Urothelium cell line (cell line): ENCODE results near the gene SAE1.

Experiments used
- DNase-seq: peaks from one replicate; pipeline ENCODE4 v3.0.0; 2011; ENCODE audit warnings: low spot score, mixed read lengths
- FAIRE-seq: peaks from 2 replicates; lab custom pipeline; 2011; peaks lifted over from hg19 to GRCh38; lab: Jason Lieb, UNC

The SAE1 gene

DNA sequence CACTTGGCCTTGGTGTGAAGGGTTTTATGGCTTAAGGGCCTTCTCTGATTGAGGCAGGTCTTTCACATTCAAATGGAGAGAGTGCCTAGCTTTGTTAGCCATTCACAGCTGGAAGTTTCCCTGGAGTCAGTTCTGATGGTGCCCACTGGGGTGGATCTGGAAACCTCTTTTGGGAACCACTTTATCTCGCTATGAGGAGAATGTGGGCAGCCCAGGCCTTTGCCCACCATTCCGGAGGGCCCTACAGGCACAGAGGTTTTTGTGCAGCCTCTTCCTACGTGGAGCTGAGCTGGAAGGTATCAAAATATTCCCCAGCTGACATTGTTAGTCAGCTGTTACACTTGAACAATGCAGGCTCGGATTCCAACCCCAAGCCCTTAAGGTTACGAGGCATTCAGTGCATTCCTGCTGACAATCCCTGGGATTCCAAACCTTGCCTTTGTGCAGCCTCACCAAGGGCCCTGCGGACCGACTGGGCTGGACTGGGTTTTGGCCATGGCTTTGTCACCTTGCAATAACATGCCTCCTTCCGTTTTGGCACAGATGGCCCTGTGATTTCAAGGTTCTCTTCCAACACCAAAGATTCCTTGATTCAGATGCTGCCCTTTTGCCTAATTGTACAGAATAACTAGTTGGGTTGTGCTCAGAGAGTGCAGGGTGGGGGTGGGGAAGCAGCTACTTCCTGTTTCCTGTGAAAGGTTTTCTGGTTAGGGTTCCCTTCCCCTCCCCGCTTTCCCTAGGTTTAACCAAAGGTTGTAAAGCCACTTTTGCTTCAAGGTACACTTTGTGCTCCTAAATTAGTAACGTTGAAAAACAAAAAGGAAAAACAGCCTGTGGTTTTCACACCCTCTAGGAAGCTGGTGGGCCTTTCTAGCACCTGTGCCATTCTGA is 27.0 kb downstream of the SAE1 start:
- no peak for DNase-seq
- no peak for FAIRE-seq

- FAIRE-seq = no peak
- no peak for DNase-seq
These were observed 27.7 kb downstream of the SAE1 start for GRCh38 chr19:47158367-47158791.

DNA sequence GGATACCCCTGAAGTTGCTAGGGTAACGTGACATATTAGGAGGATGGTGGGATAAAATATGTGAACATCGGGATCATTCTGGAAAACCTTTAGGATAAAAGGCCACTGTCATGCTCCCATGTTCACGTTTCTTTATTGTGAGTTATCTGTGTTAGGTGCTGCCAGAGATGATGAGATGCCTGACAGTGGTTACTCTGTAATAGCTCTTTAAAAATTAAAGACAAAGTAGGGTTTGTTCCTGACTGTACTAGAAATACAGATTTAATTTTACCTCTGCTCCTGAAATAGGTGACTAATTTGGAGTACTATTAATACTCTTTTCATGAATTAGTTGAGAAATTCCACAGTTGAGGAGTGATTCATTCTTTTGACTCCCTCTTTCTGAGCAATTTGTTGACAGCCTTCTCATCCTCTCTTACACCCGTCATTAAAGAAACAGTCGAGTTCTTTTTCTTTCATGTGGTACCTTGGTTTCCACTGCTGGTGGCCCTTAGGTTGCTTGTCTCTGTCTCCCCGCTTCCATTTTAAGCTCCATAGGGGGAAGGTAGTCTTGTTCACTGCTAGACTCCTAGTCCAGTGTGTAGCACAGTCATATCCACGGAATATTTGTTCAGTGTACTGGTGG is 28.4 kb downstream of the SAE1 start:
- no peak for FAIRE-seq

GRCh38 chr19:47161876-47162489 is 31.3 kb downstream of the SAE1 start:
- DNase-seq (no peak), FAIRE-seq (no peak)

More for the DNA sequence above, 28.4 kb downstream of the SAE1 start:
- DNase-seq = no peak

DNA sequence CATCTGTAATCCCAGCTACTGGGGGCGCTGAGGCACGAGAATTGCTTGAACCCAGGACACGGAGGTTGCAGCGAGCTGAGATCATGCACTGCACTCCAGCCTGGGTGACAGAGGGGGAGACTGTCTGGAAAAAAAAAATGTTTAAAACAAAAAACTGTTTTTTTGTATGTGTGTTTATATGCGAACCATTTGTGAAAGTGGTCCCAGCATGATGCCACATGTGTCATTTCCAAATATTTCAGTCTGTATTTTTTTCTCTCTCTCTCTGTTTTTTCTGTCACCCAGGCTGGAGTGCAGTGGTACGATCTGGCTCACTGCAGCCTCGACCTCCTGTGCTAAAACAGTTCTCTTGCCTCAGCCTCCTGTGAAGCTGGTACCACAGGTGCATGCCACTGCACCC is 37.4 kb downstream of the SAE1 start:
- DNase-seq = no peak
- FAIRE-seq = no peak

DNA sequence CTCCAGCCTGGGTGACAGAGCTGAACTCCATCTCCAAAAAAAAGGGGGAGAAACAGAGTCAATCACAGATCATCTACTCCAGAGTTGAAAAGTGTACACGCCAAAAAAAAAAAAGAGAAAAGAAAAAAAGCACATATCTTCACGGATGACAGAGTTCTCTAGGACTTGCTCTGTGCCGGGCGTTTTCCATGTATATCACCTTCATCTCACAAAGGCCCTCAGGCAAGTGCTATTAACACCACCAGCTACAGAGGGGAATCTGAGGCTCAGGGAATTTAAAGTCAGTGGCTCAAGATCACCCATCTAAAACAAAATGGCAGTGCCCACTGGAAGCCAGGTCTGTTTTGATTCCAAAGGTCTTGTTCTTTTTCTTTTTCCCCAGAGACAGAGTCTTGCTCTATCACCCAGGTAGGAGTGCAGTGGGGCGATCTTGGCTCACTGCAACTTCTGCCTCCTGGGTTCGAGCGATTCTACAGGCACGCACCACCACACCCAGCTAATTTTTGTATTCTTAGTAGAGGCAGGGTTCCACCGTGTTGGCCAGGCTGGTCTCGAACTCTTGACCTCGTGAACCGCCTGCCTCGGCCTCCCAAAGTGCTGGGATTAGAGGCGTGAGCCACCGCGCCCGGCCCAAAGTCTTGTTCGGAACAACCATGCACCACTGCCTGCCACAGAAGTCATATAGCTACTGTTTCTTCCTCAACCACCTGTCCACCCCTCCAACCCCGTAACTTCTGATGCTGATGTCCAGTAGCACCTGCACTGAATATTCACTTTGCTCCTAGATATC is 42.2 kb downstream of the SAE1 start:
- no peak for DNase-seq

DNA sequence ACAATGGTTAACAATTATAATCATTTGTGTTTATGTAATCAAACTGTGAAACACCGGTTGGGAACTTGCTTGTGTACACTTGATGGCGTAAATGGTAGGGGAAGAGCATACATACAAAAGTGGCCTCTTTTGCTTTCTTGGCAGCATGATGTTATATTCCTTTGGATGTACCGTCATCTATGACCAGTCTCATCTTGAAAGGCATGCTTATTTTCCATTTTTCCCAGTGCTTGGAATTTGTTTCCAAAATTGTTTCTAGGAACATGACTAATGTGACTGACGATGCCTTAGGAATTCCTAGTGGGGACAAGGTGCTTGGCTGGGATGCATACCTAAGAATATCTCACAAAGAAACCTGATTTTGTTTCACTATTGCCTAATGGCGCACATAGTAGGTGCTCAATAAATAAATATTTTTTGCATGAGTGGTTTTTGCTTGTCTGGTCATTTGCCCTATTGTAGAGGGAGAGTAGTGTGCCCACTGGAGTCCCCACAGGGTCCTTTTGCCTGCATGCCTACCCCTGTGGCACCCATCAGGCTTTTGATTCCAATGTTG is 45.5 kb downstream of the SAE1 start:
- DNase-seq (no peak), FAIRE-seq (no peak)

More for the DNA sequence above, 42.2 kb downstream of the SAE1 start:
- FAIRE-seq = no peak

DNA sequence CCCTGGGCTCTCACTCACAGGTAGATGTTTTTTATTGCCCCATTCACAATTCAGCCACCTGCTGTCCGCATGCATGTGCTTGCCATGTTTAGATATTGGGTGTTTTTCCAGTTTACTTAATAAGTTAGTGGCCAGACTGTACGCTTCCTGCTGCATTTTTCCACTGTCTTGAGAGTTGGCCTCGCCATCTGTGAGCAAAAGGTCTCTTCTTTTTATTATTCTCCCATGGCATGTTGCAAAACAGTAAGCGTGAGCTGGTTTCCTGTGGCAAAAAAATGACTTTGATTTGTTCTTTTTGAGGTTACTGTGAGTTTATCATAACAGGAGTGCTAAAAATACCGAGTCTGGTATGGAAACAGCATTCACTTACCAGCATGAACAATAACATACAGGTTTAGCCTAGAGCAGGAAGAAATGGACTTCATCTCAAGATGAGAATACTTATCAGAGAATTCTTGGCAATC is 46.0 kb downstream of the SAE1 start:
- DNase-seq (no peak), FAIRE-seq (no peak)

- no peak for FAIRE-seq
- DNase-seq = no peak
These were observed 49.1 kb downstream of the SAE1 start for GRCh38 chr19:47179653-47180310.

DNA sequence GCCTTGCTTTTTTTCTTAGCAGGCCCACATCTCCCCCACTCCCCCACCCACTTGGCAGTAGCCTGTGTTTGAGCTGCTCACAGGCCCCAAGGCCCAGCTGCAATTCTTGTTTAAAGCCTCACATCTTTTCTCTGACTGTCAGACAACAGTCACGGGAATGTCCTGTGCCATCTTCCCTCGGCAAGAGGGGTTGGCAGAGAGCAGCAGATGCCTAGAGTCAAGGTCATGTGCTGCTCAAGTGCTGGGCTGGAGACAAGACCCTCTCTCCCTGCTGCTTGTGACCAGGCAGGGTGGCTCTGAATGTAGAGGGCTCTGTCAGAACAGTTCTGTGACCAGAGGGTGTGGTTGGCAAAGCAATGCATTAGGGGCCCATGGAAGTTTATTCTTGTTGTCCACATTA is 53.0 kb downstream of the SAE1 start:
- DNase-seq = no peak
- FAIRE-seq = no peak

GRCh38 chr19:47186446-47187334 is 56.1 kb downstream of the SAE1 start:
- FAIRE-seq (no peak), DNase-seq (no peak)

DNA sequence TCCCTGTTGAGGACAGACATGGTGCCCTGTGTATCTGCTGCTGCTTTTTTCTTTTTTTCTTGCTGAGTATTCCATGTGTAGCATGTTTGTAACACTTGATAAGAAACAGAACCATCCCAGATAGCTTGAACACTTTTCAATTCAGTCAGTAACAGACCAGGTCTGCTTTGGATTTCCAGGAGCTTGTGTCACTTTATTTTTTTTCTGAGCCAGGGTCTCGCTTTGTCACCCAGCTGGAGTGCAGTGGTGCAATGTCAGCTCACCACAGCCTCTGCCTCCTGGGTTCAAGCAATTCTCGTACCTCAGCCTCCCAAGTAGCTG is 56.7 kb downstream of the SAE1 start:
- FAIRE-seq (no peak), DNase-seq (no peak)

- no peak for DNase-seq
- FAIRE-seq = no peak
These were observed 57.2 kb downstream of the SAE1 start for GRCh38 chr19:47187797-47188196.

- DNase-seq (no peak), FAIRE-seq (no peak)
These were observed 57.9 kb downstream of the SAE1 start for GRCh38 chr19:47188507-47189033.

GRCh38 chr19:47190167-47190727 is 59.6 kb downstream of the SAE1 start:
- peak; percentile 42 for DNase-seq
- FAIRE-seq = no peak

DNA sequence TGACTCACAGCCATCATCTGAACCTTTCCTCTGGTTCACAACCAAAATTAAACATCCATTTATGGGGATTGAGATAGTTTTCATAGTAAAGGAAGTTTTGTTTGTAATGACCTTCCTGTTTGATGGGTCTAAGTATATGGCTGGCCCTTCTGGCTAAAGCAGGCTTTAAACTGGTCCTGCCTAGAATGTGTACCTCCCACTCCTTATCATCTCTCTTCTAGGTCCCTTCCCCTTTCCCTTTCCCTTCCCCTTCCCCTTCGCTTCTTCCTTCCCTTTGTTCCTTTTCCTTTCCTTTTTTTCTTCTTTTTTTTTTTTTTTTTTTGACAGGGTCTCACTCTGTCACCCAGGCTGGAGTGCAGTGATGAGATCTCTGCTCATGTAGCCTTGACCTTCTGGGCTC is 64.8 kb downstream of the SAE1 start:
- DNase-seq = no peak
- no peak for FAIRE-seq

DNA sequence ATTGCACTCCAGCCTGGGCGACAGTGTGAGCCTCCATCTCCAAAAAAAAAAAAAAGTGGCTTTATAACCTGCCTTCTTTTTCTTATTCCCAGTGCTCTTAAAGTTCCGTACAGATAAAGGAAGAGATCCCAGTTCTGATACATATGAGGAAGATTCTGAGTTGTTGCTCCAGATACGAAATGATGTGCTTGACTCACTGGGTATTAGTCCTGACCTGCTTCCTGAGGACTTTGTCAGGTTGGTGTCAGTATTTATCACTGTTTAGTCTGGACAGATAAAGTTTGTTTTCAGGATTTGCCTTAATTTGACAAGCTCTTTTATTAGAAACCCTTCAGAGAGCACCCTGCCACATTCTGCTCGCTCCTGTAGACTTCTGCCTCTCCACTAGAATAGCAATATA is 66.5 kb downstream of the SAE1 start:
- FAIRE-seq (no peak), DNase-seq (no peak)

- DNase-seq (no peak), FAIRE-seq (no peak)
These were observed 69.9 kb downstream of the SAE1 start for GRCh38 chr19:47200530-47200929.

DNA sequence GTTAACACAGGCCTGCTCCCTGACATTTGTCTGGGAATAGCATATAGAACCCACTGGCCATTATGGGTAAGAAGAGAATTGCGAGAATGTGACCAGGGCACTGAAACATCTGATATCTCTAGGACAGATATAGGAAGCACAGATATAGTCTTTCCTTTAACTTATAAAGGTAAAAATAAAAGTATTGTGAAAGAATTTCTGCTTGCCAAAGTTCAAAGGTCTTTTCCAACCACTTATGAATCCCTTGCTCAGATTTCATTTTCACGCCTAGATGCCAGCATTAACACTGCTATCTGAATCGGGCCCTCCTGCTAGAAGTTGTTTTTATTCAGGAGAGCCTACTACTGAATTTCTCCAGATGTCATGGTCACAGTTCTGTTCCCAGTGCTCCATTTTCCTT is 72.6 kb downstream of the SAE1 start:
- FAIRE-seq (no peak), DNase-seq (no peak)
